HCT116 (cell line): Measurements from ENCODE around the gene TOX2.

ENCODE experiments used
- CEBPB ChIP-seq: IDR thresholded peaks from 2 replicates; pipeline ENCODE4 v1.6.1; 2012; ENCODE audit warnings: low read depth
- ELF1 ChIP-seq: IDR thresholded peaks from 2 replicates; pipeline ENCODE4 v1.6.1; 2012; ENCODE audit warnings: low read depth, borderline replicate concordance
- EZH2 ChIP-seq: fragments of 200-600 bp; sonication (generic); IDR thresholded peaks from 2 replicates; pipeline ENCODE4 v1.6.1; 2017; ENCODE audit warnings: antibody characterized with exemption, mixed run types
- EZH2phosphoT487 ChIP-seq: fragments of 200-600 bp; IDR thresholded peaks from 2 replicates; pipeline ENCODE4 v1.6.1; 2018; ENCODE audit warnings: antibody characterized with exemption, borderline replicate concordance
- MAX ChIP-seq: IDR thresholded peaks from 2 replicates; pipeline ENCODE4 v1.6.1; 2012
- POLR2A ChIP-seq: IDR thresholded peaks from 2 replicates; pipeline ENCODE4 v1.7.0; 2011; ENCODE audit warnings: borderline replicate concordance; ENCODE audit not compliant: insufficient read depth, insufficient read length; ENCODE audit errors: extremely low read depth
- POLR2AphosphoS5 ChIP-seq: IDR thresholded peaks from 2 replicates; pipeline ENCODE4 v1.6.1; 2011; ENCODE audit warnings: mild to moderate bottlenecking, low read depth, low read length, moderate library complexity
- SIN3A ChIP-seq: IDR thresholded peaks from 2 replicates; pipeline ENCODE4 v1.6.1; 2012; ENCODE audit warnings: low read depth
- YY1 ChIP-seq: IDR thresholded peaks from 2 replicates; pipeline ENCODE4 v1.6.1; 2011; ENCODE audit warnings: low read length, low read depth, moderate library complexity, mild to moderate bottlenecking; ENCODE audit not compliant: insufficient replicate concordance; ENCODE audit errors: extremely low read depth
- TF ChIP-seq, protein P1 (sequence below), 3 experiments: fragments of 200-600 bp in 1 of 3; sonication (generic) in 1 of 3; IDR thresholded peaks in 2 of 3; conservative IDR thresholded peaks in 1 of 3; 2 replicates each; pipeline ENCODE4 v1.5.1; 2012 to 2017; ENCODE audit warnings: low read depth in 2 of 3, low read length in 2 of 3, antibody characterized with exemption in 1 of 3, borderline replicate concordance in 1 of 3, control low read depth in 1 of 3, mild to moderate bottlenecking in 1 of 3, mixed read lengths in 1 of 3, mixed run types in 1 of 3, moderate library complexity in 1 of 3; ENCODE audit not compliant: insufficient read depth in 1 of 3
- TF ChIP-seq, protein P2 (sequence below): IDR thresholded peaks from 2 replicates; pipeline ENCODE4 v1.6.1; 2012
- TF ChIP-seq, protein P3 (sequence below): IDR thresholded peaks from 2 replicates; pipeline ENCODE4 v1.6.1; 2012; ENCODE audit warnings: low read depth
- TF ChIP-seq, protein P4 (sequence below): IDR thresholded peaks from 2 replicates; pipeline ENCODE4 v1.6.1; 2011; ENCODE audit warnings: mild to moderate bottlenecking, low read length, moderate library complexity; ENCODE audit not compliant: insufficient replicate concordance; ENCODE audit errors: extremely low read depth

- TF ChIP-seq YY1 (no peak), POLR2A (no peak), CEBPB (no peak), EZH2phosphoT487 (no peak), EZH2 (no peak), SIN3A (no peak), MAX (no peak), ELF1 (no peak), POLR2AphosphoS5 (no peak)
- TF ChIP-seq, protein P1, sequence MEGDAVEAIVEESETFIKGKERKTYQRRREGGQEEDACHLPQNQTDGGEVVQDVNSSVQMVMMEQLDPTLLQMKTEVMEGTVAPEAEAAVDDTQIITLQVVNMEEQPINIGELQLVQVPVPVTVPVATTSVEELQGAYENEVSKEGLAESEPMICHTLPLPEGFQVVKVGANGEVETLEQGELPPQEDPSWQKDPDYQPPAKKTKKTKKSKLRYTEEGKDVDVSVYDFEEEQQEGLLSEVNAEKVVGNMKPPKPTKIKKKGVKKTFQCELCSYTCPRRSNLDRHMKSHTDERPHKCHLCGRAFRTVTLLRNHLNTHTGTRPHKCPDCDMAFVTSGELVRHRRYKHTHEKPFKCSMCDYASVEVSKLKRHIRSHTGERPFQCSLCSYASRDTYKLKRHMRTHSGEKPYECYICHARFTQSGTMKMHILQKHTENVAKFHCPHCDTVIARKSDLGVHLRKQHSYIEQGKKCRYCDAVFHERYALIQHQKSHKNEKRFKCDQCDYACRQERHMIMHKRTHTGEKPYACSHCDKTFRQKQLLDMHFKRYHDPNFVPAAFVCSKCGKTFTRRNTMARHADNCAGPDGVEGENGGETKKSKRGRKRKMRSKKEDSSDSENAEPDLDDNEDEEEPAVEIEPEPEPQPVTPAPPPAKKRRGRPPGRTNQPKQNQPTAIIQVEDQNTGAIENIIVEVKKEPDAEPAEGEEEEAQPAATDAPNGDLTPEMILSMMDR (IDR thresholded peaks at IDR 0.05 in 2 of 3, conservative IDR thresholded peaks at IDR 0.05 in 1 of 3; ENCODE audit: borderline replicate concordance in 1 of 3, insufficient read depth in 1 of 3, low read depth in 2 of 3, low read length in 2 of 3) = no peak
- TF ChIP-seq, protein P2, sequence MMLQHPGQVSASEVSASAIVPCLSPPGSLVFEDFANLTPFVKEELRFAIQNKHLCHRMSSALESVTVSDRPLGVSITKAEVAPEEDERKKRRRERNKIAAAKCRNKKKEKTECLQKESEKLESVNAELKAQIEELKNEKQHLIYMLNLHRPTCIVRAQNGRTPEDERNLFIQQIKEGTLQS = no peak
- TF ChIP-seq, protein P3, sequence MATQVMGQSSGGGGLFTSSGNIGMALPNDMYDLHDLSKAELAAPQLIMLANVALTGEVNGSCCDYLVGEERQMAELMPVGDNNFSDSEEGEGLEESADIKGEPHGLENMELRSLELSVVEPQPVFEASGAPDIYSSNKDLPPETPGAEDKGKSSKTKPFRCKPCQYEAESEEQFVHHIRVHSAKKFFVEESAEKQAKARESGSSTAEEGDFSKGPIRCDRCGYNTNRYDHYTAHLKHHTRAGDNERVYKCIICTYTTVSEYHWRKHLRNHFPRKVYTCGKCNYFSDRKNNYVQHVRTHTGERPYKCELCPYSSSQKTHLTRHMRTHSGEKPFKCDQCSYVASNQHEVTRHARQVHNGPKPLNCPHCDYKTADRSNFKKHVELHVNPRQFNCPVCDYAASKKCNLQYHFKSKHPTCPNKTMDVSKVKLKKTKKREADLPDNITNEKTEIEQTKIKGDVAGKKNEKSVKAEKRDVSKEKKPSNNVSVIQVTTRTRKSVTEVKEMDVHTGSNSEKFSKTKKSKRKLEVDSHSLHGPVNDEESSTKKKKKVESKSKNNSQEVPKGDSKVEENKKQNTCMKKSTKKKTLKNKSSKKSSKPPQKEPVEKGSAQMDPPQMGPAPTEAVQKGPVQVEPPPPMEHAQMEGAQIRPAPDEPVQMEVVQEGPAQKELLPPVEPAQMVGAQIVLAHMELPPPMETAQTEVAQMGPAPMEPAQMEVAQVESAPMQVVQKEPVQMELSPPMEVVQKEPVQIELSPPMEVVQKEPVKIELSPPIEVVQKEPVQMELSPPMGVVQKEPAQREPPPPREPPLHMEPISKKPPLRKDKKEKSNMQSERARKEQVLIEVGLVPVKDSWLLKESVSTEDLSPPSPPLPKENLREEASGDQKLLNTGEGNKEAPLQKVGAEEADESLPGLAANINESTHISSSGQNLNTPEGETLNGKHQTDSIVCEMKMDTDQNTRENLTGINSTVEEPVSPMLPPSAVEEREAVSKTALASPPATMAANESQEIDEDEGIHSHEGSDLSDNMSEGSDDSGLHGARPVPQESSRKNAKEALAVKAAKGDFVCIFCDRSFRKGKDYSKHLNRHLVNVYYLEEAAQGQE = no peak
- TF ChIP-seq, protein P4, sequence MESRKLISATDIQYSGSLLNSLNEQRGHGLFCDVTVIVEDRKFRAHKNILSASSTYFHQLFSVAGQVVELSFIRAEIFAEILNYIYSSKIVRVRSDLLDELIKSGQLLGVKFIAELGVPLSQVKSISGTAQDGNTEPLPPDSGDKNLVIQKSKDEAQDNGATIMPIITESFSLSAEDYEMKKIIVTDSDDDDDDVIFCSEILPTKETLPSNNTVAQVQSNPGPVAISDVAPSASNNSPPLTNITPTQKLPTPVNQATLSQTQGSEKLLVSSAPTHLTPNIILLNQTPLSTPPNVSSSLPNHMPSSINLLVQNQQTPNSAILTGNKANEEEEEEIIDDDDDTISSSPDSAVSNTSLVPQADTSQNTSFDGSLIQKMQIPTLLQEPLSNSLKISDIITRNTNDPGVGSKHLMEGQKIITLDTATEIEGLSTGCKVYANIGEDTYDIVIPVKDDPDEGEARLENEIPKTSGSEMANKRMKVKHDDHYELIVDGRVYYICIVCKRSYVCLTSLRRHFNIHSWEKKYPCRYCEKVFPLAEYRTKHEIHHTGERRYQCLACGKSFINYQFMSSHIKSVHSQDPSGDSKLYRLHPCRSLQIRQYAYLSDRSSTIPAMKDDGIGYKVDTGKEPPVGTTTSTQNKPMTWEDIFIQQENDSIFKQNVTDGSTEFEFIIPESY = no peak
Measured at GRCh38 chr20:43961116-43961515, 46.5 kb downstream of the TOX2 start.
